Mesenchymal stem cell (in vitro differentiated cells and primary cell): ENCODE data around the gene C21orf91.
A peak's percentile ranks its signal among the peaks of the same experiment; 100 is the strongest.
"Not testable (repeated sequence)": the region's sequence is repeated elsewhere in the genome, so short reads cannot be mapped to it uniquely, and the experiment has no call there.

Experiments
- DNase-seq: peaks from one replicate; pipeline ENCODE4 v3.0.0-alpha.2; 2013
- H2AFZ ChIP-seq: one replicate; pipeline ENCODE4 v1.6.1; 2013; ENCODE audit warnings: low read depth, mild to moderate bottlenecking, control low read depth, inconsistent platforms, low read length, moderate library complexity
- H2AK5ac ChIP-seq: 2 replicates; pipeline ENCODE4 v1.6.1; 2013; ENCODE audit warnings: low read length, moderate library complexity, mild to moderate bottlenecking, inconsistent platforms; ENCODE audit not compliant: severe bottlenecking
- H2BK120ac ChIP-seq: one replicate; pipeline ENCODE4 v1.6.1; 2013; ENCODE audit warnings: low read depth, mild to moderate bottlenecking, inconsistent platforms, low read length, moderate library complexity
- H2BK12ac ChIP-seq, 2 experiments: one replicate each; pipeline ENCODE4 v1.6.1; 2013; ENCODE audit warnings: inconsistent platforms in 2 of 2, low read length in 2 of 2, mild to moderate bottlenecking in 2 of 2, moderate library complexity in 2 of 2, control low read depth in 1 of 2
- H2BK15ac ChIP-seq: one replicate; pipeline ENCODE4 v1.6.1; 2013; ENCODE audit warnings: mild to moderate bottlenecking, low read depth, inconsistent platforms; ENCODE audit not compliant: poor library complexity, severe bottlenecking
- H2BK5ac ChIP-seq: 2 replicates; pipeline ENCODE4 v1.6.1; 2013; ENCODE audit warnings: low read depth, mild to moderate bottlenecking, low read length, control low read depth, inconsistent platforms; ENCODE audit not compliant: poor library complexity, severe bottlenecking
- H3K14ac ChIP-seq, 2 experiments: one replicate each; pipeline ENCODE4 v1.6.1; 2013; ENCODE audit warnings: inconsistent platforms in 2 of 2, low read length in 2 of 2, control low read depth in 1 of 2, mild to moderate bottlenecking in 1 of 2, moderate library complexity in 1 of 2
- H3K18ac ChIP-seq, 2 experiments: one replicate each; pipeline ENCODE4 v1.6.1; 2013; ENCODE audit warnings: inconsistent platforms in 2 of 2, low read length in 2 of 2, control low read depth in 1 of 2, low read depth in 1 of 2, mild to moderate bottlenecking in 1 of 2
- H3K23ac ChIP-seq, 2 experiments: one replicate each; pipeline ENCODE4 v1.6.1; 2013; ENCODE audit warnings: inconsistent platforms in 2 of 2, low read length in 2 of 2, mild to moderate bottlenecking in 2 of 2, moderate library complexity in 2 of 2, control low read depth in 1 of 2
- H3K27ac ChIP-seq: 2 replicates; pipeline ENCODE4 v1.5.1; 2013; ENCODE audit warnings: mild to moderate bottlenecking, moderate library complexity, low read length, control low read depth, inconsistent platforms; ENCODE audit not compliant: poor library complexity, severe bottlenecking
- H3K27me3 ChIP-seq, 2 experiments: 2 replicates each; pipeline versions ENCODE4 v1.6.1 to v1.7.0; 2013; ENCODE audit warnings: low read length in 2 of 2, mild to moderate bottlenecking in 2 of 2, moderate library complexity in 2 of 2, control low read depth in 1 of 2, inconsistent platforms in 1 of 2; ENCODE audit not compliant: control insufficient read depth in 1 of 2, insufficient read depth in 1 of 2
- H3K36me3 ChIP-seq, 2 experiments: 2 replicates each; pipeline versions ENCODE4 v1.6.1 to v1.7.0; 2013; ENCODE audit warnings: low read length in 2 of 2, control low read depth in 1 of 2, inconsistent platforms in 1 of 2, low read depth in 1 of 2, mild to moderate bottlenecking in 1 of 2; ENCODE audit not compliant: insufficient read depth in 2 of 2, control insufficient read depth in 1 of 2
- H3K4ac ChIP-seq, 2 experiments: one replicate each; pipeline ENCODE4 v1.6.1; 2013; ENCODE audit warnings: inconsistent platforms in 2 of 2, low read length in 2 of 2, mild to moderate bottlenecking in 2 of 2, moderate library complexity in 2 of 2, control low read depth in 1 of 2, low read depth in 1 of 2
- H3K4me1 ChIP-seq: 2 replicates; pipeline ENCODE4 v1.6.1; 2013; ENCODE audit warnings: low read depth, low read length, control low read depth; ENCODE audit not compliant: control insufficient read depth, insufficient read depth
- H3K4me2 ChIP-seq: 2 replicates; pipeline ENCODE4 v1.6.1; 2013; ENCODE audit warnings: low read length, mild to moderate bottlenecking, inconsistent platforms; ENCODE audit not compliant: poor library complexity, severe bottlenecking
- H3K4me3 ChIP-seq, 2 experiments: 2 replicates each; pipeline versions ENCODE4 v1.5.1 to v1.7.0; 2013; ENCODE audit warnings: low read length in 2 of 2, mild to moderate bottlenecking in 2 of 2, control low read depth in 1 of 2, low read depth in 1 of 2; ENCODE audit not compliant: insufficient read depth in 1 of 2
- H3K79me1 ChIP-seq: replicated peaks from 2 replicates; pipeline ENCODE4 v1.6.1; 2013; ENCODE audit warnings: mild to moderate bottlenecking, control low read depth, low read length, inconsistent platforms; ENCODE audit not compliant: poor library complexity, severe bottlenecking
- H3K9ac ChIP-seq: 2 replicates; pipeline ENCODE4 v1.7.0; 2013; ENCODE audit warnings: mild to moderate bottlenecking, low read length, moderate library complexity
- H3K9me3 ChIP-seq: 2 replicates; pipeline ENCODE4 v1.7.0; 2013; ENCODE audit warnings: mild to moderate bottlenecking, low read length; ENCODE audit not compliant: control insufficient read depth
- H4K8ac ChIP-seq: one replicate; pipeline ENCODE4 v1.6.1; 2013; ENCODE audit warnings: inconsistent platforms, mild to moderate bottlenecking, low read length, moderate library complexity
- H4K91ac ChIP-seq: one replicate; pipeline ENCODE4 v1.6.1; 2013; ENCODE audit warnings: mild to moderate bottlenecking, low read length, inconsistent platforms
- WGBS: methylation state at CpG from one replicate; pipeline ENCODE4 v1.1.7; 2013; ENCODE audit warnings: mixed read lengths; 5-methylcytosine and 5-hydroxymethylcytosine counted together

Gene C21orf91

GRCh38 chr21:17775021-17775420 lies 44.1 kb downstream of the C21orf91 start:
- not testable (repeated sequence) for H2AFZ ChIP-seq, H3K18ac ChIP-seq, H3K79me1 ChIP-seq, H2BK120ac ChIP-seq, H3K36me3 ChIP-seq, H4K91ac ChIP-seq, H3K27me3 ChIP-seq, H3K14ac ChIP-seq, H3K4me3 ChIP-seq, DNase-seq, H4K8ac ChIP-seq, H3K23ac ChIP-seq, H2BK12ac ChIP-seq, H2BK15ac ChIP-seq, H3K9me3 ChIP-seq, H3K4me1 ChIP-seq, H2BK5ac ChIP-seq, H2AK5ac ChIP-seq, H3K9ac ChIP-seq, H3K4me2 ChIP-seq, H3K27ac ChIP-seq, H3K4ac ChIP-seq
- 89% methylated on average over 7 of the region's 7 CpGs for WGBS

DNA sequence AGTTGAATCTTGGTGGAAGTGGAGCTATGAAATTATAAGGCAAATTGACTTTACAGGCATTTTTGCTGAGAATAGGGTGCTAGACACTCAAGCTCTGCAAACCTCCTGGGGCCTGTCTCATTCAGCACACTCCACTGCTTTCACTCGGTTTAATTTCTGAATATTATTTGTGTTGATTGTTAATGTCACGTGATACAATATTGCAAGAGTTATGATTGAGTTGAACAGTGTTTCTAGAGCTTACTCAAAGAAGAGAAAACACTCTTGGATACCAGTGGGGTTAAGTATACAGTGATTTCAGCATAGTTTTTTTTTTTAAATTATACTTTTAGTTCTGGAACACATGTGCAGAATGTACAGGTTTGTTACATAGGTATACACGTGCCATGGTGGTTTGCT lies 49.7 kb downstream of the C21orf91 start:
- no peak overlapping the region for H2BK12ac ChIP-seq
- no peaks in the 10 kb centered on the region for H3K4me1 ChIP-seq
- H3K9ac ChIP-seq, result no peak overlapping the region
- H3K4me2 ChIP-seq, result no peak overlapping the region
- H3K18ac ChIP-seq, result no peak overlapping the region
- H4K91ac ChIP-seq, result no peak overlapping the region
- no peak overlapping the region for H3K27ac ChIP-seq
- H3K23ac ChIP-seq, result no peak overlapping the region
- H3K36me3 ChIP-seq, result no peaks in the 10 kb centered on the region
- H2AK5ac ChIP-seq, result no peak overlapping the region
- H3K79me1 ChIP-seq, result no peaks in the 10 kb centered on the region
- H2BK15ac ChIP-seq, result no peak overlapping the region
- H4K8ac ChIP-seq, result no peak overlapping the region
- no peak overlapping the region for H3K4ac ChIP-seq
- no peak overlapping the region for H3K14ac ChIP-seq
- no peak overlapping the region for H2BK120ac ChIP-seq
- H2AFZ ChIP-seq, result no peak overlapping the region
- no peak overlapping the region for H3K4me3 ChIP-seq
- H3K9me3 ChIP-seq, result peaks cover 4% of the 10 kb centered on the region
- no peak for DNase-seq
- H3K27me3 ChIP-seq, result no peaks in the 10 kb centered on the region
- no peak overlapping the region for H2BK5ac ChIP-seq
- 97% methylated on average over 3 of the region's 3 CpGs for WGBS

DNA sequence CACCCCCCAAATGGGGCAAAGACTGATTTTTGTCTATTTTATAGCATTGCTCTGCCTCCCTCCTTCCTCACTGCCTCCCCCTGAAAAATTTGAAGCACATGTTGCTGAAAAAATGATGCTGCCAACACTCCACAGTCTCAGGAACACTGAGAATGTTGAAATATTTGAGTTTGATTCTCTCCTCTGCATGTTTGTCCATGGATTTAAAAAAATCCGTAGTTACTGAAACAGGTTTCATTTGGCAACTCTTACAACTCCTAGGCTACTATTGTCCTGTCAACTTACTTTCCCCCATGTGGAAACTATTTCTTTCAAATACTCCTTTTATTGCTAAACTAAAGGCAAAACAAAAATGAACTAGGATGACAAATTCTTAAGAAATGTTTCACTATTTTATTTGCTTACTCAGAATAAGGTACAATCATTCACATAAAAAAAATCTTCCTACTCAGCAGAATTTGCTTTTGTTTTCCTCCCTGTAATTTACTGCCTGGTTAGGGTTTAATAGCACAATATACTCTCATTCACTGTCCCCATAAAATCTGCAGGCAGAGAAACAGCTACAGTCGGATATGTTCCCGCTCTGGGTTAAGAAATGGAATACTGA lies 50.2 kb downstream of the C21orf91 start:
- Histone ChIP-seq H3K4me1 (no peaks in the 10 kb centered on the region), H2AK5ac (no peak overlapping the region), H2BK15ac (no peak overlapping the region), H3K27ac (no peak overlapping the region), H3K27me3 (no peaks in the 10 kb centered on the region), H3K18ac (no peak overlapping the region), H3K4me3 (no peak overlapping the region), H3K14ac (no peak overlapping the region), H3K9ac (no peak overlapping the region), H3K23ac (no peak overlapping the region), H2BK120ac (no peak overlapping the region), H2BK5ac (no peak overlapping the region), H4K8ac (no peak overlapping the region), H2AFZ (no peak overlapping the region), H3K36me3 (no peaks in the 10 kb centered on the region), H3K4ac (no peak overlapping the region), H2BK12ac (no peak overlapping the region), H3K4me2 (no peak overlapping the region), H3K79me1 (no peaks in the 10 kb centered on the region), H3K9me3 (peaks cover 4% of the 10 kb centered on the region), H4K91ac (no peak overlapping the region)
- DNase-seq, result no peak
- WGBS, result 96% methylated on average over 3 of the region's 3 CpGs

GRCh38 chr21:17765207-17765606 lies 53.9 kb downstream of the C21orf91 start:
- peak overlapping the region; percentile 58 for H2BK120ac ChIP-seq
- no peak overlapping the region for H3K4ac ChIP-seq
- H2BK12ac ChIP-seq, result peak overlapping the region in 1 of 2 experiments; percentile 63

More at GRCh38 chr21:17765207-17765606, 53.9 kb downstream of the C21orf91 start:
- Histone ChIP-seq H4K91ac (peak overlapping the region; percentile 39), H2BK15ac (no peak overlapping the region), H3K18ac (peak overlapping the region in 1 of 2 experiments; percentile 49), H3K23ac (no peak overlapping the region), H3K27ac (no peak overlapping the region), H2AFZ (no peak overlapping the region), H3K4me3 (no peak overlapping the region), H2AK5ac (no peak overlapping the region), H3K4me2 (no peak overlapping the region), H4K8ac (peak overlapping the region; percentile 60), H3K14ac (no peak overlapping the region), H3K4me1 (no peaks in the 10 kb centered on the region), H2BK5ac (no peak overlapping the region), H3K9me3 (no peaks in the 10 kb centered on the region), H3K36me3 (no peaks in the 10 kb centered on the region), H3K27me3 (no peaks in the 10 kb centered on the region), H3K79me1 (no peaks in the 10 kb centered on the region), H3K9ac (no peak overlapping the region)
- DNase-seq, result no peak
- 90% methylated on average over 4 of the region's 5 CpGs for WGBS
